H1 (cell line): Measurements from ENCODE around the gene GNA12. TPM values are rescaled to one million over a fixed set of nuclear protein-coding genes. Genes with fewer than 3 reads are reported as not detected.

Source experiments
- CTCF ChIA-PET: fragments of 300-600 bp; sonication (Branson Sonifier 250); formaldehyde crosslinking; loops from one replicate; lab custom pipeline; 2021; ENCODE audit not compliant: partially characterized antibody; lab: Charles Lee
- POLR2A ChIA-PET: fragments of 300-600 bp; sonication (Branson Sonifier 250); formaldehyde crosslinking; loops from one replicate; lab custom pipeline; 2021; ENCODE audit warnings: inconsistent platforms; ENCODE audit not compliant: partially characterized antibody; lab: Charles Lee
- DNase-seq, 2 experiments: peaks; one replicate each; pipeline versions ENCODE4 v3.0.0 to v3.0.0-alpha.2; 2010 to 2022; ENCODE audit warnings: low spot score in 2 of 2, low read depth in 1 of 2, mixed read lengths in 1 of 2
- FAIRE-seq: peaks from 2 replicates; lab custom pipeline; 2011; peaks lifted over from hg19 to GRCh38; lab: Jason Lieb, UNC
- H2AFZ ChIP-seq: 2 replicates; pipeline ENCODE4 v1.8.1; 2012; ENCODE audit warnings: low read length, inconsistent platforms
- H2AK5ac ChIP-seq: 2 replicates; pipeline ENCODE4 v1.6.1; 2013; ENCODE audit warnings: low read depth, low read length
- H2BK120ac ChIP-seq: replicated peaks from 2 replicates; pipeline ENCODE3; 2013; ENCODE audit warnings: low read depth, low read length, inconsistent platforms
- H2BK12ac ChIP-seq: 2 replicates; pipeline ENCODE4 v1.6.1; 2013; ENCODE audit warnings: low read depth, low read length
- H2BK15ac ChIP-seq: 2 replicates; pipeline ENCODE4 v1.6.1; 2013; ENCODE audit warnings: low read length
- H2BK20ac ChIP-seq: 2 replicates; pipeline ENCODE4 v1.6.1; 2013; ENCODE audit warnings: low read length
- H2BK5ac ChIP-seq: 2 replicates; pipeline ENCODE4 v1.6.1; 2013; ENCODE audit warnings: low read depth, low read length
- H3K14ac ChIP-seq: 2 replicates; pipeline ENCODE4 v1.6.1; 2013; ENCODE audit warnings: inconsistent platforms; ENCODE audit not compliant: insufficient read length
- H3K18ac ChIP-seq: 2 replicates; pipeline ENCODE4 v1.6.1; 2013; ENCODE audit warnings: low read length; ENCODE audit errors: extremely low read depth
- H3K23ac ChIP-seq: 2 replicates; pipeline ENCODE4 v1.6.1; 2013; ENCODE audit warnings: inconsistent platforms; ENCODE audit not compliant: insufficient read length
- H3K23me2 ChIP-seq: 2 replicates; pipeline ENCODE4 v1.6.1; 2013; ENCODE audit warnings: low read depth, low read length
- H3K27ac ChIP-seq: 2 replicates; pipeline ENCODE4 v1.6.1; 2011; ENCODE audit warnings: low read depth, low read length, inconsistent platforms
- H3K27me3 ChIP-seq, 4 experiments: replicated peaks in 1 of 4; 1 replicate in 1 of 4; 2 replicates in 3 of 4; pipeline versions ENCODE4 v1.6.1 to v1.8.1; 2011 to 2013; ENCODE audit warnings: low read length in 3 of 4, mild to moderate bottlenecking in 3 of 4, inconsistent platforms in 2 of 4, mixed read lengths in 2 of 4, moderate library complexity in 1 of 4; ENCODE audit not compliant: control insufficient read depth in 3 of 4, insufficient read depth in 3 of 4; ENCODE audit errors: extremely low read depth in 1 of 4
- H3K36me3 ChIP-seq, 4 experiments: 2 replicates each; pipeline versions ENCODE4 v1.6.1 to v1.8.1; 2011 to 2013; ENCODE audit warnings: mild to moderate bottlenecking in 4 of 4, low read length in 3 of 4, moderate library complexity in 2 of 4, control low read depth in 1 of 4, inconsistent platforms in 1 of 4; ENCODE audit not compliant: insufficient read depth in 4 of 4, control insufficient read depth in 2 of 4
- H3K4ac ChIP-seq: replicated peaks from 2 replicates; pipeline ENCODE3; 2013; ENCODE audit warnings: low read length, low read depth, mixed read lengths, inconsistent platforms; ENCODE audit not compliant: insufficient read length
- H3K4me1 ChIP-seq, 4 experiments: replicated peaks in 1 of 4; 1 replicate in 1 of 4; 2 replicates in 3 of 4; pipeline versions ENCODE4 v1.6.1 to v1.8.1; 2011 to 2013; ENCODE audit warnings: low read length in 3 of 4, inconsistent platforms in 2 of 4, mixed read lengths in 1 of 4; ENCODE audit not compliant: insufficient read depth in 4 of 4, control insufficient read depth in 3 of 4
- H3K4me2 ChIP-seq, 2 experiments: 2 replicates each; pipeline versions ENCODE4 v1.6.1 to v1.8.1; 2011 to 2013; ENCODE audit warnings: low read depth in 2 of 2, low read length in 2 of 2, control low read depth in 1 of 2, inconsistent platforms in 1 of 2, mild to moderate bottlenecking in 1 of 2; ENCODE audit not compliant: insufficient read depth in 1 of 2
- H3K4me3 ChIP-seq, 4 experiments: fragments of 200-600, 300-600 bp in 1 of 4; sonication (generic), shearing (Covaris generic), sonication (Bioruptor Twin) in 1 of 4; 2 replicates each; pipeline versions ENCODE4 v1.5.1 to v1.8.1; 2011 to 2016; ENCODE audit warnings: low read length in 4 of 4, low read depth in 3 of 4, control low read depth in 2 of 4, inconsistent platforms in 2 of 4, mild to moderate bottlenecking in 2 of 4, mixed read lengths in 1 of 4, moderate library complexity in 1 of 4; ENCODE audit not compliant: insufficient read depth in 2 of 4; ENCODE audit errors: extremely low read depth in 1 of 4
- H3K56ac ChIP-seq: replicated peaks from 2 replicates; pipeline ENCODE3; 2013; ENCODE audit warnings: low read depth, mild to moderate bottlenecking, mixed read lengths, low read length, inconsistent platforms; ENCODE audit not compliant: insufficient read length
- H3K79me1 ChIP-seq: 2 replicates; pipeline ENCODE4 v1.6.1; 2013; ENCODE audit warnings: low read depth, low read length, control low read depth
- H3K79me2 ChIP-seq, 2 experiments: 2 replicates each; pipeline versions ENCODE4 v1.6.1 to v1.8.1; 2012 to 2013; ENCODE audit warnings: low read length in 2 of 2, mild to moderate bottlenecking in 2 of 2, inconsistent platforms in 1 of 2; ENCODE audit not compliant: insufficient read depth in 2 of 2, control insufficient read depth in 1 of 2
- H3K9ac ChIP-seq, 4 experiments: replicated peaks in 1 of 4; 1 replicate in 1 of 4; 2 replicates in 3 of 4; pipeline versions ENCODE4 v1.6.1 to v1.8.1; 2011 to 2013; ENCODE audit warnings: low read depth in 3 of 4, low read length in 3 of 4, control low read depth in 2 of 4, mild to moderate bottlenecking in 2 of 4, moderate library complexity in 2 of 4, inconsistent platforms in 1 of 4; ENCODE audit errors: extremely low read depth in 1 of 4
- H3K9me3 ChIP-seq, 2 experiments: 2 replicates each; pipeline versions ENCODE4 v1.6.1 to v1.8.1; 2012 to 2013; ENCODE audit warnings: mild to moderate bottlenecking in 2 of 2, moderate library complexity in 2 of 2, control low read depth in 1 of 2, inconsistent platforms in 1 of 2, low read depth in 1 of 2, low read length in 1 of 2, mixed read lengths in 1 of 2; ENCODE audit not compliant: insufficient read depth in 2 of 2
- H4K20me1 ChIP-seq, 2 experiments: replicated peaks in 1 of 2; 2 replicates each; pipeline versions ENCODE3 to v1.8.1; 2011 to 2013; ENCODE audit warnings: inconsistent platforms in 2 of 2, low read length in 2 of 2, mild to moderate bottlenecking in 1 of 2; ENCODE audit not compliant: insufficient read depth in 2 of 2, control insufficient read depth in 1 of 2
- H4K5ac ChIP-seq: 2 replicates; pipeline ENCODE4 v1.6.1; 2013; ENCODE audit warnings: low read length, low read depth, mixed read lengths, inconsistent platforms; ENCODE audit not compliant: insufficient read length
- H4K8ac ChIP-seq: 2 replicates; pipeline ENCODE4 v1.8.0; 2013; ENCODE audit warnings: mild to moderate bottlenecking, moderate library complexity, low read length, inconsistent platforms; ENCODE audit not compliant: insufficient read depth; ENCODE audit errors: extremely low read depth
- H4K91ac ChIP-seq: replicated peaks from 2 replicates; pipeline ENCODE3; 2013; ENCODE audit warnings: low read length, mixed read lengths, inconsistent platforms; ENCODE audit not compliant: insufficient read length
- EGR1 ChIP-seq: IDR thresholded peaks from 2 replicates; pipeline ENCODE4 v1.6.1; 2011; ENCODE audit warnings: low read depth, low read length, borderline replicate concordance
- KDM4A ChIP-seq: IDR thresholded peaks from one replicate; pipeline ENCODE4 v1.7.1; 2012; ENCODE audit warnings: low read depth, mild to moderate bottlenecking, moderate library complexity, low read length, inconsistent platforms; ENCODE audit not compliant: severe bottlenecking
- SAP30 ChIP-seq: fragments of 300-600 bp; sonication (generic); IDR thresholded peaks from 2 replicates; pipeline ENCODE4 v1.7.1; 2012; ENCODE audit warnings: low read length, moderate library complexity, mild to moderate bottlenecking, inconsistent platforms; ENCODE audit not compliant: insufficient read depth, insufficient replicate concordance
- SIRT6 ChIP-seq: IDR thresholded peaks from one replicate; pipeline ENCODE4 v1.7.1; 2012; ENCODE audit warnings: low read length, inconsistent platforms
- SIX5 ChIP-seq: IDR thresholded peaks from 2 replicates; pipeline ENCODE4 v1.6.1; 2011; ENCODE audit warnings: mild to moderate bottlenecking, low read depth, low read length
- SP1 ChIP-seq: IDR thresholded peaks from 2 replicates; pipeline ENCODE4 v1.6.1; 2011; ENCODE audit warnings: low read depth, low read length
- SUZ12 ChIP-seq: fragments of 200-600 bp; sonication (generic); IDR thresholded peaks from 2 replicates; pipeline ENCODE4 v1.6.1; 2012; ENCODE audit warnings: mild to moderate bottlenecking, inconsistent platforms, low read length, moderate library complexity, mixed read lengths
- TAF1 ChIP-seq: IDR thresholded peaks from 2 replicates; pipeline ENCODE4 v1.6.1; 2011; ENCODE audit warnings: mild to moderate bottlenecking, low read depth, low read length
- YY1 ChIP-seq: IDR thresholded peaks from 2 replicates; pipeline ENCODE4 v1.6.1; 2011; ENCODE audit warnings: low read depth, mild to moderate bottlenecking, low read length
- whole genome bisulfite sequencing, 2 experiments: shearing (Covaris generic) in 1 of 2; methylation state at CpG; one replicate each; pipeline versions ENCODE4 v1.1.6 to v1.1.7; 2013 to 2015; ENCODE audit warnings: low lambda C conversion rate in 2 of 2, mixed read lengths in 2 of 2, inconsistent platforms in 1 of 2, low coverage in 1 of 2, missing lambda C conversion rate in 1 of 2; ENCODE audit not compliant: insufficient replicate concordance in 2 of 2, insufficient coverage in 1 of 2, insufficient read length in 1 of 2; ENCODE audit errors: extremely low coverage in 1 of 2, missing lambda C conversion rate in 1 of 2; 5-methylcytosine and 5-hydroxymethylcytosine counted together
- polyA plus RNA-seq, 7 experiments: library from polyadenylated mRNA; depleted of rRNA in 3 of 7; stranded (reverse) in 5 of 7; unstranded in 2 of 7; fragments of >200 nt in 5 of 7; fragments of 200-250 nt in 2 of 7; gene quantifications; 1 replicate in 5 of 7; 2 replicates in 1 of 7; 4 replicates in 1 of 7; pipeline versions ENCODE4 v1.2.1 to v1.2.3, GENCODE V29; 2011 to 2013; ENCODE audit warnings: missing spikeins in 2 of 7, mixed read lengths in 2 of 7
- total RNA-seq: library from RNA; stranded (reverse); fragmentation: NEBNext Ultra II Directional; extraction: Animal tissue kit (Norgen Biotek cat#: 25700); gene quantifications from 2 replicates; pipeline ENCODE4 v1.2.1, GENCODE V29; 2021
- TF ChIP-seq, protein P1 (sequence below), 3 experiments: IDR thresholded peaks; 1 replicate in 2 of 3; 2 replicates in 1 of 3; pipeline versions ENCODE4 v1.5.1 to v1.6.1; 2011; ENCODE audit warnings: low read length in 3 of 3, mild to moderate bottlenecking in 3 of 3, inconsistent platforms in 2 of 3, low read depth in 1 of 3, moderate library complexity in 1 of 3; ENCODE audit not compliant: insufficient read depth in 1 of 3; ENCODE audit errors: control extremely low read depth in 1 of 3

Gene GNA12
- total and polyA plus RNA-seq, 2 of the 8 experiments (the other 6 are each of a cell fraction or from before 2014, with no cell fraction given), result 96.5 to 109 TPM

DNA sequence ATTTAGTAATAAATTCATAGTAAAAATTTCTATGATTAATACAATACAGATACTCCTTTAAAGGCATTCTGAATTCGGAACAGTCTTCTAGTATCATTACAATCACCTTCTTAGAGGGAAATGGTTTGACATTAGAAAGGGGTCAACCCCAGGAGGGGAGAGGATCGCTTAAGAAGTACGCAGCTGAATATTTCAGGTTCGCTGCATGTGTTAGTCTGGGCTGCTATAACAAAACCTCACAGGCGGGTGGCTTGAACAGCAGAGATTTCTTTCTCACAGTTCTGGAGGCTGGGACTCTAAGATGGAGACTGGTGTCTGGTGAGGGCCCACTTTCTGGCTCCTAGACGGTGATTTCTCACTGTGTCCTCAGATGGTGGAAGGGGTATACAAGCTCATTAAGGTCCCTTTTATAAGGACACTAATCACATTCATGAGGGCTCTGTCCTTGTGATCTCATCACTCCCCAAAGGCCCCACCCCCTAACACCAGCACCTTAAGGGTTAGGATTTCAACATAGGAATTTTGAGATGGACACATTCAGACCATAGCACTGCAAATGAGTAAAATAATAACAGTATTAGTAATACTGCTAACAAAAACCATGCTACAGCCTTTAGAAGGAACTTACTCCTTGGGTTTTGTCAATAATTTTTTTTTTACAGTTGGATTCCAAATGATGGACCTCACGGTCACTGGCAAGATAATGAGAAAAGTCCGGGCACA is 34.0 kb downstream of the GNA12 start:
- no peak overlapping the region for H2BK12ac ChIP-seq
- H3K9me3 ChIP-seq, result no peaks in the 10 kb centered on the region
- no peak overlapping the region; the same call in 1 of the 2 replicates for H3K18ac ChIP-seq
- no peak overlapping the region for H3K14ac ChIP-seq
- H4K91ac ChIP-seq, result no peak overlapping the region
- H3K79me1 ChIP-seq, result peaks cover 25% of the 10 kb centered on the region; the same call in 1 of the 2 replicates
- H3K27ac ChIP-seq, result no peak overlapping the region
- H3K4ac ChIP-seq, result no peak overlapping the region
- H3K4me1 ChIP-seq, result peaks cover 17 to 41% (median 24%) of the 10 kb centered on the region in 4 experiments
- no peak overlapping the region for H2BK20ac ChIP-seq
- DNase-seq (no peak), FAIRE-seq (no peak)
- peaks cover 3 to 17% of the 10 kb centered on the region in 2 experiments for H4K20me1 ChIP-seq
- H3K4me2 ChIP-seq, result no peak overlapping the region
- H2BK5ac ChIP-seq, result peak overlapping the region; percentile 75; the same call in 1 of the 2 replicates
- no peak overlapping the region for H2BK120ac ChIP-seq
- no peak overlapping the region for H2AFZ ChIP-seq
- H3K79me2 ChIP-seq, result peaks cover 0 to 100% of the 10 kb centered on the region in 2 experiments; a peak in 2 of 4 replicates
- H2BK15ac ChIP-seq, result no peak overlapping the region
- no peaks in the 10 kb centered on the region for H3K36me3 ChIP-seq
- no peak overlapping the region for H3K56ac ChIP-seq
- no peak overlapping the region for H2AK5ac ChIP-seq
- H4K5ac ChIP-seq, result no peak overlapping the region
- POLR2A ChIA-PET, result interaction anchor here (1.5 to 1.7 kb wide), 2 partner anchors 11 to 15 kb away, joined by 4 to 6 read pairs; no protein-coding TSS in a partner anchor
- H3K23ac ChIP-seq, result no peak overlapping the region
- no peaks in the 10 kb centered on the region for H3K23me2 ChIP-seq
- H4K8ac ChIP-seq, result no peak overlapping the region
- CTCF ChIA-PET, result interaction anchor here (1.0 kb wide), 1 partner anchor 50 kb away, joined by 3 read pairs; no protein-coding TSS in a partner anchor
- WGBS, 2 experiments, result 95% methylated on average over 8 of the region's 8 CpGs; no CpG with 5 or more reads in 1 of the 2 experiments
- H3K9ac ChIP-seq, result no peak overlapping the region
- H3K27me3 ChIP-seq, result no peaks in the 10 kb centered on the region
- no peak overlapping the region for H3K4me3 ChIP-seq
- TF ChIP-seq YY1 (no peak), SIRT6 (no peak), SUZ12 (no peak), TAF1 (no peak), SIX5 (no peak), SP1 (no peak), KDM4A (no peak), SAP30 (no peak), EGR1 (no peak)
- TF ChIP-seq, protein P1, sequence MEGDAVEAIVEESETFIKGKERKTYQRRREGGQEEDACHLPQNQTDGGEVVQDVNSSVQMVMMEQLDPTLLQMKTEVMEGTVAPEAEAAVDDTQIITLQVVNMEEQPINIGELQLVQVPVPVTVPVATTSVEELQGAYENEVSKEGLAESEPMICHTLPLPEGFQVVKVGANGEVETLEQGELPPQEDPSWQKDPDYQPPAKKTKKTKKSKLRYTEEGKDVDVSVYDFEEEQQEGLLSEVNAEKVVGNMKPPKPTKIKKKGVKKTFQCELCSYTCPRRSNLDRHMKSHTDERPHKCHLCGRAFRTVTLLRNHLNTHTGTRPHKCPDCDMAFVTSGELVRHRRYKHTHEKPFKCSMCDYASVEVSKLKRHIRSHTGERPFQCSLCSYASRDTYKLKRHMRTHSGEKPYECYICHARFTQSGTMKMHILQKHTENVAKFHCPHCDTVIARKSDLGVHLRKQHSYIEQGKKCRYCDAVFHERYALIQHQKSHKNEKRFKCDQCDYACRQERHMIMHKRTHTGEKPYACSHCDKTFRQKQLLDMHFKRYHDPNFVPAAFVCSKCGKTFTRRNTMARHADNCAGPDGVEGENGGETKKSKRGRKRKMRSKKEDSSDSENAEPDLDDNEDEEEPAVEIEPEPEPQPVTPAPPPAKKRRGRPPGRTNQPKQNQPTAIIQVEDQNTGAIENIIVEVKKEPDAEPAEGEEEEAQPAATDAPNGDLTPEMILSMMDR (IDR thresholded peaks at IDR 0.05; ENCODE audit: control extremely low read depth in 1 of 3, insufficient read depth in 1 of 3, low read depth in 1 of 3, low read length in 3 of 3), result no peak
